SK-N-SH (cell line): ENCODE results near the gene C19orf44.

Experiments used
- EP300 ChIP-seq, 2 experiments: IDR thresholded peaks; 2 replicates each; pipeline versions ENCODE4 v1.4.0 to v1.6.1; 2012; ENCODE audit warnings: borderline replicate concordance in 1 of 2, low read depth in 1 of 2, low read length in 1 of 2
- EZH2phosphoT487 ChIP-seq: fragments of 200-600 bp; sonication (generic); IDR thresholded peaks from 2 replicates; pipeline ENCODE4 v1.6.1; 2017; ENCODE audit warnings: low read depth, mixed run types, mild to moderate bottlenecking, antibody characterized with exemption, moderate library complexity, borderline replicate concordance
- FOXM1 ChIP-seq: IDR thresholded peaks from 2 replicates; pipeline ENCODE4 v1.4.0; 2012; ENCODE audit warnings: low read depth, mild to moderate bottlenecking
- GABPA ChIP-seq: IDR thresholded peaks from 2 replicates; pipeline ENCODE4 v1.4.0; 2012; ENCODE audit warnings: low read depth, mild to moderate bottlenecking
- MXI1 ChIP-seq: IDR thresholded peaks from 2 replicates; pipeline ENCODE4 v1.6.1; 2012; ENCODE audit warnings: mild to moderate bottlenecking, low read depth, low read length, improper control_type of control experiment
- POLR2AphosphoS5 ChIP-seq: IDR thresholded peaks from 2 replicates; pipeline ENCODE4 v1.6.1; 2012; ENCODE audit warnings: low read depth, low read length
- RAD21 ChIP-seq: IDR thresholded peaks from 2 replicates; pipeline ENCODE4 v1.6.1; 2012; ENCODE audit warnings: mild to moderate bottlenecking, low read length
- REST ChIP-seq: IDR thresholded peaks from 2 replicates; pipeline ENCODE4 v1.6.1; 2012; ENCODE audit warnings: mild to moderate bottlenecking, low read depth, low read length, moderate library complexity
- TCF12 ChIP-seq: IDR thresholded peaks from 2 replicates; pipeline ENCODE4 v1.4.0; 2012
- TEAD4 ChIP-seq: IDR thresholded peaks from 2 replicates; pipeline ENCODE4 v1.4.0; 2012; ENCODE audit warnings: mild to moderate bottlenecking, borderline replicate concordance; ENCODE audit not compliant: insufficient read depth
- YY1 ChIP-seq: IDR thresholded peaks from 2 replicates; pipeline ENCODE4 v1.4.0; 2012; ENCODE audit warnings: low read depth, mild to moderate bottlenecking
- TF ChIP-seq, protein P1 (sequence below): fragments of 200-600 bp; sonication (generic); IDR thresholded peaks from 2 replicates; pipeline ENCODE4 v1.6.1; 2017; ENCODE audit warnings: antibody characterized with exemption, mild to moderate bottlenecking, moderate library complexity

DNA sequence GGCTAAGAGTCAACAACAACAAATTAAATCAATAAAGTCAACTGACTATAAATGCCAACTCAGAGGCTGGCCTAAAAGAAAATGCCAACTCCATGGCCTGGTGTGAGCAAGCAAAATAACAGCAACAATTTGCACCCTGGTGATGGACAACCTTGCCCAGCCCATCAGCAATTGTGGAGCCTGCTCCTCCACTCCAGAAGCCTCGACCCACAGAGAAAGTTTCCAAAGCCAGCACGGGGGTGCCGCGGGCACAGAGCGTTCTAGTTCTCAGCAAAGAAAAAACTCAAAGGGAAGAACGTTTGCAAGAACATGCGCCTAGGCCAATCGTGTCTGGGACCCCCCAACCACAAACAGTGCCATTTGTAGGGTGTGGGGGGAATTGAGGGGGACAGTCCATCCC, 35.7 kb upstream of the C19orf44 start:
- TF ChIP-seq EZH2phosphoT487 = no peak
- no peak for TF ChIP-seq YY1
- no peak for TF ChIP-seq GABPA
- TF ChIP-seq TEAD4 = no peak
- TF ChIP-seq REST = no peak
- TF ChIP-seq, protein P1, sequence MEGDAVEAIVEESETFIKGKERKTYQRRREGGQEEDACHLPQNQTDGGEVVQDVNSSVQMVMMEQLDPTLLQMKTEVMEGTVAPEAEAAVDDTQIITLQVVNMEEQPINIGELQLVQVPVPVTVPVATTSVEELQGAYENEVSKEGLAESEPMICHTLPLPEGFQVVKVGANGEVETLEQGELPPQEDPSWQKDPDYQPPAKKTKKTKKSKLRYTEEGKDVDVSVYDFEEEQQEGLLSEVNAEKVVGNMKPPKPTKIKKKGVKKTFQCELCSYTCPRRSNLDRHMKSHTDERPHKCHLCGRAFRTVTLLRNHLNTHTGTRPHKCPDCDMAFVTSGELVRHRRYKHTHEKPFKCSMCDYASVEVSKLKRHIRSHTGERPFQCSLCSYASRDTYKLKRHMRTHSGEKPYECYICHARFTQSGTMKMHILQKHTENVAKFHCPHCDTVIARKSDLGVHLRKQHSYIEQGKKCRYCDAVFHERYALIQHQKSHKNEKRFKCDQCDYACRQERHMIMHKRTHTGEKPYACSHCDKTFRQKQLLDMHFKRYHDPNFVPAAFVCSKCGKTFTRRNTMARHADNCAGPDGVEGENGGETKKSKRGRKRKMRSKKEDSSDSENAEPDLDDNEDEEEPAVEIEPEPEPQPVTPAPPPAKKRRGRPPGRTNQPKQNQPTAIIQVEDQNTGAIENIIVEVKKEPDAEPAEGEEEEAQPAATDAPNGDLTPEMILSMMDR = no peak
- TF ChIP-seq EP300 (IDR thresholded peaks at IDR 0.05; ENCODE audit: borderline replicate concordance in 1 of 2, low read depth in 1 of 2, low read length in 1 of 2) = no peak
- TF ChIP-seq POLR2AphosphoS5 = no peak
- no peak for TF ChIP-seq RAD21
- no peak for TF ChIP-seq FOXM1
- TF ChIP-seq MXI1 = no peak
- TF ChIP-seq TCF12 = no peak
